SKM-1 (cell line): Measurements from ENCODE around the gene E2F3.
"Not testable (repeated sequence)": the region's sequence is repeated elsewhere in the genome, so short reads cannot be mapped to it uniquely, and the experiment has no call there.

Experiments
- DNase-seq: peaks from one replicate; lab custom pipeline; 2025; ENCODE audit not compliant: unreplicated experiment; lab: John Stamatoyannopoulos, UW

Gene E2F3

GRCh38 chr6:20464847-20465246, 63.2 kb downstream of the E2F3 start:
- DNase-seq = no peak

DNA sequence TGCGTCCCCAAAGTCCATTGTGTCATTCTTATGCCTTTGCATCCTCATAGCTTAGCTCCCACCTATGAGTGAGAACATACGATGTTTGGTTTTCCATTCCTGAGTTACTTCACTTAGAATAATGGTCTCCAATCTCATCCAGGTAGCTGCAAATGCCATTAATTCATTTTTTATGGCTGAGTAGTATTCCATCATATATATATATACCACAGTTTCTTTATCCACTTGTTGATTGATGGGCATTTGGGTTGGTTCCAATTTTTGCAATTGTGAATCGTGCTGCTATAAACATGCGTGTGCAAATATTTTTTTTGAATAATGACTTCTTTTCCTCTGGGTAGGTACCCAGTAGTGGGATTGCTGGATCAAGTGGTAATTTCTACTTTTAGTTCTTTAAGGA, 63.9 kb downstream of the E2F3 start:
- not testable (repeated sequence) for DNase-seq

DNA sequence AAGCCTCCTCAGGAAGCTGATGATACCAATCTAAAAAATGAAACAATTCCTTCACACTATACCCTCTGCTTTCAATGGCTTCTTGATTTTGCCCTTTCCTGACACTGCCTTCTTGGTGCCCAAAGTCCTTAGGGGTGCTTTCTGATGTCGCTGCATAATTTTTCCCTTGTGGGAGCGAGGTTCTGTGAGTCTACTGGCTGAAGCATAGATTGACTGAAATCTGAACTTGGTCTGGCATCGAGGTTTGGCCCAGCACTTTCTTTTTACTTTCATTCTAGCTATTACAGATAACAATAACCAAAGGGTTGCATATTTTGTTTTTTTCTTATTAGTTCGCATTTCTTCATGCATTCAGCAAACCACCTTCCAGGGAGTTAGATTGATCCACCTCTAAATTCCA, 65.8 kb downstream of the E2F3 start:
- DNase-seq = no peak

DNA sequence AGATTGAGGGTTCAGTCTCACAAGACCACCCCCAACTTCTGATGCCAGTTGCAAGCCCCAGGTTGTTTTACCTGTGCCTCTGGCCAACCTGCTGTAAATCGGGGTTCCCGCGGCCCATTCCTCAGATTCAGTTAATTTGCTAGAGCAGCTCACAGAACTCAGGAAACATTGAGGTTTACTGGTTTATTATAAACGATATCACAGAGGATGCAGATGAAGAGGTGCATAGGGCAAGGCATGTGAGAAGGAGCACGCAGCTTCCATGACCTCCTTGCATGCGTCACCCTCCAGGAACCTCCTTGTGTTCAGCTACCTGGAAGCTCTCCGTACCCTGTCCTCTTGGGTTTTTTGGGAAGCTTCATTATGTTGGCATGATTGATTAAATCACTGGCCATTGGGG, 66.5 kb downstream of the E2F3 start:
- no peak for DNase-seq

DNA sequence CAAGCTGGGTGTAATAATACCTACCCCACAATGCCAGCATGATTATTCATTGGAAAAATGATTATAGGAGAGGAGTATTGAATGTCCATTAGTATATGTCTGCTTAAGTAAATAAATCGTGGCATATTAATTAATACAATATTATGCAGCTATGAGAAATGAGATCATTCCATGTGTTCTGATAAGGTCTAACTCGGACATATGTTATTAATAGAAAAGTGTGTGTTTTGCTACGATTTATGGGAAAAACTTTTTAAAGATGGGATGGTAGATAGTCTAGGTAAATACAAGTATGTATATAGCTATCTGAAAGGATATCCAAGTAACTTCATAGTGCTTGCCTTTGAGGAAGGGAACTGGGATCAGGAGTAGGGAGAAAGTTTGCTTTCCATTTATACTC, 71.1 kb downstream of the E2F3 start:
- DNase-seq = no peak

DNA sequence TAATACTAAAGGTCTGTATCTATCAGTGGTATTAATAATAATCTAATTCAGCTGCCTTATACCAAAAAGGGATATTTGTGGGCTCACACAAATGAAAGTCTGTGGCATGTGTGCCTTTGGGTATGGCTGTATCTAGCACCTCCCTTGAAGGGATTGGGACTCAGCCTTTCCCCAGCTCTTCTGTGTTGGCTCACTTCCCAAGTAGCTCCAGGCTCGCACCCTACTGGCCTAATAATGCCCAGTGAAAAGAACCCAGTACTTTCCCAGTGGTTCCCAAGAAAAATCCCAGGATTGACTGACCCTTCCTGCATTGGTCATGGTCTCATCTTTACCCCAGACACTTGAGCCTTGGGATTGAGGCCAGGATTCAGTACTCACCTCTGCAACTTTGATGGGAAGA, 71.8 kb downstream of the E2F3 start:
- no peak for DNase-seq

DNA sequence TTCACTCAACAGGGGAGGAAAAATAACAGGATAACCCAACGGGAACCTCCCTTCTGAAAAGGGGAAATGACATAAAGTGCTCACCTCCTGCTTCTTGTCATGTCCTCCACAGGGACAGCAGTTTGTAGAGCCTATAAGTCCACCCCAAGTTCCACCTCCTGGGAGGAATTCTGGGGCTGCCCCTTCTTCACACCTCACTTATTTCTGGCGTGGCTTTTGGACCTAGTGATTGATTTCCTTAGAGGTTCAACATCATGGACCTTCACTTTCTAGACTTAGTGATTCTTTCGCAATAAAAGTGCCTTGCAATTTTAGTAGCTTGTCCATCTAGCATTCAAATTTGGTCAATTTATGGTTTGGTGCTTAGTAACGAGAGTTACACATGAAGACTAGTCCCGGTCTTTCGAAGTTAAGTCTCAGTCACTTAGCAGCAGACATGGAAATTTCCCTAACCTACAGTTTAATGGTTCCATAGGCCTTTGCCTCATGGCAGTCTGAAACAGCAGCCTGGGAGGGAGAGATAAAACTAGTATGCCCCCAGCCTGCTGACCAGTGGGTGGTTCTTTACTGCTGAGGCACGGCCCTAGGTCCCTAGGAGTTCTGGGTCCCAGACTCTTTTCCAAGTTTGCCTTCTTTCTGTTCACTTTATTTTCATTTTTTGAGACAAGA, 73.3 kb downstream of the E2F3 start:
- DNase-seq = no peak

DNA sequence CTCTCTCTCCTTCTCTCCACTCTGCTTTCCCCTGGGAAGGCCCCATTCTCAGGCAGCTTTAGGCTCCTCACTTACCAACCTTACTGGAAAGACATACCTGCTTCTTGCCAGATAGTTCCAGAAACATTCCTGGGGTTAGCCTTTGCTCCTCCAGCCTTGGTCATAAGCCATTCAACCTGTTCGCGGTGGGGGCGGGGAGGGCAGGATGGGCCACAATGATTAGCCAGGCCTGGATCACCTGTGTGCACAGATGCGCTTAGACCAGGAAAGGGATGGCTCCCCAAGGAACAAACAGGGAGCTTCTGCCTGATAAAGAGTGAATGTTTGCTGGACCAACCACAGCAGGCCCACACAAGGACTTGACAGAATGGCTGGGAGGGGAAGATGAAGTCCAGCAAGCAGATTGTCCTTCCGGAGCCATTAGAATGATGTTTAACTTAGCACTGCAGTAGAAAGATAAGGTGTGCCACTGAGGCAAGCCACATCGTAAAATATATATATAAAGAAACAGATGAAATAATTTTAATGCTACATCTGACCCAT, 74.9 kb downstream of the E2F3 start:
- DNase-seq = no peak

GRCh38 chr6:20477485-20477884, 75.8 kb downstream of the E2F3 start:
- no peak for DNase-seq

DNA sequence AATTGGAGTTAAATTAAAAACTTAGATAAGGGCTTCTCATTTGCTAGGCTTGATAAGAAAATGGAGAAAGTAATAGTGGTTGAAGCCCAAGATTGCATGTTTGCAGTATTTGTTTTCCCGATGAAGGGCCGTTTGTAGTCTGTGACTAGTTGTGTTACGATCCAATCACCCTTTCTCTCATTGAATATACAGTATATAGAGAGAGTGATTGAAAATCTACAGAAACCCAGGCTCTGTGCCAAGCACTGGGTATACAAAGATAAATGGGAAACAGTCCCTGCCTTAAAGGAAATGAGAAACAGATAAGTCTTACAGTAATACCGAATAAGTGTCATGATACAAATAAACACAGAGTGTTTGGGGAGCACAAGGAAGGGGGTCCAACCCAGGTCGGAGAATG, 77.4 kb downstream of the E2F3 start:
- DNase-seq = no peak

DNA sequence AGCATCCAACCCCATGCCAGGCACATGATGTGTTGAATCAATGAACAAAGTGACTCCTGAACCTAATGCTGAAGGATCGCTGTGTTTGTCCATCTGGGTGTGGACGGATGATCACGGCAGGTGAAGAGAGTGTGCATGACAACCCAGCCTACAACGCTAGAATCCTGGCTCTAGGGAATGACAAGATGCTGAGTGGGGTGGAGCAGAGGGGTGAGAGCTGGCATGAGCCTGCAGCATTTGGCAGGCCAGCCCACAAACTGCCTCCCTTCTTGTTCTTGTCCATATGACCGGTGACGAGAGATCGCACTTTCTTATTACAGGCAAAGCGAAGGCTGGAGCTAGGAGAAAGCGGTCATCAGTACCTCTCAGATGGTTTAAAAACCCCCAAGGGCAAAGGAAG, 77.8 kb downstream of the E2F3 start:
- DNase-seq = no peak

GRCh38 chr6:20481281-20481680, 79.6 kb downstream of the E2F3 start:
- no peak for DNase-seq

GRCh38 chr6:20483887-20484497, 82.3 kb downstream of the E2F3 start:
- peak; percentile 49 for DNase-seq

DNA sequence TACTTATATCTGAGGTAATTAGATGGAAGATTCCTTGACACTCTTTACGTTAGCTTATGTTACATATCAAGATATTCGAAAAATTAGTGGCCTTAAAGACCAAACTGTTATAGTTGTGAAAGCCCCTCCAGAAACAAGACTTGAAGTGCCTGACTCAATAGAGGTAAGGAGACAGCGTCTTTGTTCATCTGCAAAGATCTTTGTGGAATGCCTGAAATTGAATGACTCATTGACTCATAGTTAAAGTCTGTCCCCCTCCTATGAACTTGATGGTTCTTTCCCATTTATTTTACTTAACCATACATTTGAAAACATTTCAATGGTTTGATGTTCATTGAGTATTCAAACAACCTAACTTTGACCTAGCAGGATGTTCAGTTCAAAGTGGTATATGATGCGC, 85.0 kb downstream of the E2F3 start:
- no peak for DNase-seq

- DNase-seq = no peak
These were observed 86.1 kb downstream of the E2F3 start for GRCh38 chr6:20487669-20488375.

GRCh38 chr6:20490591-20490990, 88.9 kb downstream of the E2F3 start:
- no peak for DNase-seq

GRCh38 chr6:20492099-20492498, 90.4 kb downstream of the E2F3 start:
- DNase-seq = no peak

- DNase-seq = no peak
These were observed 95.7 kb downstream of the E2F3 start for GRCh38 chr6:20497216-20498040.

DNA sequence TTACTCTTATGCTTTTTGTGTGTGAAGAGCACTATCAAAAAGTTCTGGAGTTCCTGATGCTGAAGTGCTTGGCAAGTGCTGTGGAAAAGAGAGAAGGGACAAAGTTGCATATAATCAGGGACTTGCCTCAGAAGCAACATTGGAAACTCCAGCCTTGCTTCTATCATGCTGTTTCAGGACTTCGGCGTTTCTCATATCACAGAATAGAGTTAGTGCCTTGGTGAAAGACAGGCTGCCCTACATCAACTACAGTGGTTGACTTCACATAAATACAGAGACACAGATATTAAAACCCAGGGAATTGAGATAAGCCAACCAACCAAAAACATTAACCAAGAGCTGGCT, 96.3 kb downstream of the E2F3 start:
- DNase-seq = no peak

DNA sequence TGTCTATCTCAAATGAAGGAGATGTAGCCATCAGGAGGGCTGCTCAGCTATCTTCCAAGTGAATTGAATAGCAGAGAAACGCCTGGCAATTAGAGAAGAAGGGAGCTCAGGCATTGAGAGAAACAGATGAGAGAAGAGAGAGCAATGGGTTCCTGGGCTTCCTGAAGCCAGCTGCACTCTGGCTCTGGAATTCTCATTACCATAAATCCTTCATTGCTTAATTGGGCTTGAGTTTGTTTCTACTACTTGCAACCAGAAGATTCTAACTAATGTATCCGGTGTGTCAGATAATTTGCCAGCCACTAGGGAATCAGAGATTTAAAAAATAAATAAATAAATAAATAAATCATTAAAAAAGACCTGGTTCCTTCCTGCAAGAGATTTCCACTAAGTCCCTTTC, 107.5 kb downstream of the E2F3 start:
- no peak for DNase-seq

- DNase-seq = no peak
These were observed 110.2 kb downstream of the E2F3 start for GRCh38 chr6:20511852-20512251.
